Measurements from ENCODE around the gene TFF2. TPM values are rescaled to one million over a fixed set of nuclear protein-coding genes. Genes with fewer than 3 reads are reported as not detected.

The TFF2 gene
- total and polyA plus RNA-seq, 2 of the 4 experiments (the other 2 are of a cell fraction): not detected

DNA sequence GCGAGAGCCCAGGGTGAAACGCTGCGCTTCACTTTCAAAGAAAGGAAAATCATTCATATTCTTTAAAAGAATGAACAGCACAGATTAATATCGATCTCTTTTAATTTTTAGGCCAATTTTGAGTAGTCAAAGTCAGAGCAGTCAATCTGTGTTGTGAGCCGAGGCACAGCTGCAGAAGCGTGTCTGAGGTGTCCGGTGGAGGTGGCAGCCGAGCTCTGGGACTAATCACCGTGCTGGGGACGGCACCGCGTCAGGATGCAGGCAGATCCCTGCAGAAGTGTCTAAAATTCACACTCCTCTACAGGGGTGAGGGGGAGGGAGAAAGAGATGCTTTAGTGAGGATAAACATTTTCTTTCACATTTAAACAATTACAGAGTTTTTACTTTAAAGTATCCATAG lies 11.4 kb upstream of the TFF2 start:
- Histone ChIP-seq H3K9me3 (ENCODE audit: control insufficient read depth, insufficient read depth, low read length) (no peaks in the 10 kb centered on the region), H3K18ac (ENCODE audit: low read depth, low read length) (no peak overlapping the region), H3K4ac (ENCODE audit: low read depth, low read length) (no peak overlapping the region), H3K27ac (ENCODE audit: insufficient read depth, low read length) (no peak overlapping the region), H2BK120ac (ENCODE audit: low read depth, low read length) (no peak overlapping the region), H2AFZ (replicated peaks; ENCODE audit: low read length, poor library complexity) (no peak overlapping the region), H3K4me2 (ENCODE audit: low read depth, low read length) (no peak overlapping the region), H3K27me3 (ENCODE audit: control insufficient read depth, insufficient read depth, low read length) (peaks cover 17% of the 10 kb centered on the region), H3K36me3 (ENCODE audit: control insufficient read depth, insufficient read depth, low read length) (no peaks in the 10 kb centered on the region), H3K23ac (ENCODE audit: low read depth, low read length) (no peak overlapping the region), H3K4me1 (ENCODE audit: control insufficient read depth, insufficient read depth, low read length) (no peaks in the 10 kb centered on the region), H3K9me1 (ENCODE audit: insufficient read depth, low read length) (no peaks in the 10 kb centered on the region), H4K5ac (ENCODE audit: low read depth, low read length) (no peak overlapping the region), H3K14ac (replicated peaks; ENCODE audit: low read depth, low read length) (no peak overlapping the region), H3K79me1 (ENCODE audit: low read depth in 1 of 2, low read length in 2 of 2) (no peaks in the 10 kb centered on the region), H2BK5ac (ENCODE audit: low read depth, low read length, poor library complexity, severe bottlenecking) (no peak overlapping the region), H3K4me3 (ENCODE audit: insufficient read depth, low read depth, low read length) (no peak overlapping the region), H2BK20ac (ENCODE audit: low read depth, low read length) (no peak overlapping the region), H4K20me1 (ENCODE audit: insufficient read depth, low read length) (no peaks in the 10 kb centered on the region), H3K9ac (ENCODE audit: low read depth, low read length) (no peak overlapping the region), H4K8ac (ENCODE audit: low read depth in 2 of 2, low read length in 2 of 2) (no peak overlapping the region), H3K56ac (ENCODE audit: extremely low read depth, insufficient read depth, low read length) (no peak overlapping the region), H4K91ac (ENCODE audit: insufficient read depth, low read depth, low read length) (no peak overlapping the region), H2AK9ac (replicated peaks; ENCODE audit: low read depth, low read length, poor library complexity) (no peak overlapping the region), H2AK5ac (ENCODE audit: low read depth, low read length) (no peak overlapping the region), H2BK15ac (ENCODE audit: low read depth, low read length) (no peak overlapping the region)
- DNase-seq: no peak
- CTCF ChIA-PET: no interaction called here
- dilution Hi-C loops (cut with HindIII; ENCODE audit: low sequenced_read_pairs, unreplicated experiment): no loop called here
- no CpG with 5 or more reads among the region's 12 CpGs for WGBS, 2 experiments (ENCODE audit: extremely low coverage in 2 of 2, insufficient read length in 1 of 2)
- in situ Hi-C loops (cut with MboI; ENCODE audit: low sequenced_read_pairs): no loop called here
- POLR2A ChIA-PET (ENCODE audit: unreplicated experiment): no interaction called here
- ATAC-seq (ENCODE audit: low read depth): no peak
- intact Hi-C loops (cut with micrococcal nuclease): no loop called here
- BruUV-seq (replicated peaks): no TSS peak
- no peak for TF ChIP-seq CEBPB (IDR thresholded peaks at IDR 0.05; ENCODE audit: low read depth, low read length)
- TF ChIP-seq CTCF (conservative IDR thresholded peaks at IDR 0.05; ENCODE audit: low read depth, low read length): no peak
- no peak for TF ChIP-seq MAFK (IDR thresholded peaks at IDR 0.05; ENCODE audit: low read depth, low read length)
- no peak for TF ChIP-seq SMC3 (IDR thresholded peaks at IDR 0.05; ENCODE audit: low read depth, low read length)
- no peak for TF ChIP-seq RFX5 (IDR thresholded peaks at IDR 0.05; ENCODE audit: low read depth, low read length)
- TF ChIP-seq CHD1 (IDR thresholded peaks at IDR 0.05; ENCODE audit: low read depth, low read length): no peak
- TF ChIP-seq RCOR1 (IDR thresholded peaks at IDR 0.05; ENCODE audit: insufficient replicate concordance, low read length): no peak
- TF ChIP-seq RAD21 (IDR thresholded peaks at IDR 0.05; ENCODE audit: low read length): no peak
- TF ChIP-seq BHLHE40 (IDR thresholded peaks at IDR 0.05; ENCODE audit: low read depth, low read length): no peak
- TF ChIP-seq FOS (IDR thresholded peaks at IDR 0.05; ENCODE audit: low read depth, low read length): no peak
- TF ChIP-seq POLR2A (IDR thresholded peaks at IDR 0.05; ENCODE audit: low read depth, low read length): no peak
- no peak for TF ChIP-seq MAZ (IDR thresholded peaks at IDR 0.05; ENCODE audit: borderline replicate concordance, low read depth, low read length)
- TF ChIP-seq USF2 (IDR thresholded peaks at IDR 0.05; ENCODE audit: low read depth, low read length): no peak
- no peak for TF ChIP-seq MXI1 (IDR thresholded peaks at IDR 0.05; ENCODE audit: borderline replicate concordance, low read depth, low read length)
- no peak for TF ChIP-seq NFE2L2 (IDR thresholded peaks at IDR 0.05; ENCODE audit: low read depth, low read length)
- no peak for TF ChIP-seq ELK1 (IDR thresholded peaks at IDR 0.05; ENCODE audit: borderline replicate concordance, low read depth, low read length)
